ENCODE results near the gene CLCN3.
"Not testable (repeated sequence)": the region's sequence is repeated elsewhere in the genome, so short reads cannot be mapped to it uniquely, and the experiment has no call there.

Gene CLCN3

DNA sequence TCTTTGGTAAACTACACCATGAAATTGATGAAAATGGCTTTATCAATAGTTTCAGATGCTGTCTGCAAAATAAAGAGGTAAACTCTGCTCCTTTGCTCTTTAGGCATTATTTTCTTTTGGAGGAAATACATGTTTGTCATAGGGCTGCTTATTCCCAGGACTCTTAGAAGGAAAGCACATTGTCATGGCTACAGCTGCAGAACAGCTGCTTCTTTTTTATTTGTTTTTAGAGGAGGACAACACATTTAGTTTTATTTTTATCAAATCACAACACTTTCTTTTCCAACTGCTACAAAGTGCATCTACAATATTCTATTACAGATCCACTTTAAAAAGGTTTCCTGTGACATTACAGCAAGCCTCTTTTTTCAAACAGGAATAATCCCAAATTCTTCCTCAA lies 150.0 kb downstream of the CLCN3 start:
- DNase-seq (ENCODE audit: low read depth), result no peak
- no peak overlapping the region for H3K4me3 ChIP-seq (ENCODE audit: low read depth, low read length)
- TF ChIP-seq, protein P1, sequence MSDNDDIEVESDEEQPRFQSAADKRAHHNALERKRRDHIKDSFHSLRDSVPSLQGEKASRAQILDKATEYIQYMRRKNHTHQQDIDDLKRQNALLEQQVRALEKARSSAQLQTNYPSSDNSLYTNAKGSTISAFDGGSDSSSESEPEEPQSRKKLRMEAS (IDR thresholded peaks at IDR 0.05; ENCODE audit: low read depth, low read length), result no peak
- TF ChIP-seq MYC (IDR thresholded peaks at IDR 0.05; ENCODE audit: low read depth, low read length) (no peak), POLR2A (IDR thresholded peaks at IDR 0.05; ENCODE audit: extremely low read depth, insufficient read length) (no peak)
- TF ChIP-seq, protein P2, sequence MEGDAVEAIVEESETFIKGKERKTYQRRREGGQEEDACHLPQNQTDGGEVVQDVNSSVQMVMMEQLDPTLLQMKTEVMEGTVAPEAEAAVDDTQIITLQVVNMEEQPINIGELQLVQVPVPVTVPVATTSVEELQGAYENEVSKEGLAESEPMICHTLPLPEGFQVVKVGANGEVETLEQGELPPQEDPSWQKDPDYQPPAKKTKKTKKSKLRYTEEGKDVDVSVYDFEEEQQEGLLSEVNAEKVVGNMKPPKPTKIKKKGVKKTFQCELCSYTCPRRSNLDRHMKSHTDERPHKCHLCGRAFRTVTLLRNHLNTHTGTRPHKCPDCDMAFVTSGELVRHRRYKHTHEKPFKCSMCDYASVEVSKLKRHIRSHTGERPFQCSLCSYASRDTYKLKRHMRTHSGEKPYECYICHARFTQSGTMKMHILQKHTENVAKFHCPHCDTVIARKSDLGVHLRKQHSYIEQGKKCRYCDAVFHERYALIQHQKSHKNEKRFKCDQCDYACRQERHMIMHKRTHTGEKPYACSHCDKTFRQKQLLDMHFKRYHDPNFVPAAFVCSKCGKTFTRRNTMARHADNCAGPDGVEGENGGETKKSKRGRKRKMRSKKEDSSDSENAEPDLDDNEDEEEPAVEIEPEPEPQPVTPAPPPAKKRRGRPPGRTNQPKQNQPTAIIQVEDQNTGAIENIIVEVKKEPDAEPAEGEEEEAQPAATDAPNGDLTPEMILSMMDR (IDR thresholded peaks at IDR 0.05; ENCODE audit: low read depth, low read length), result no peak

DNA sequence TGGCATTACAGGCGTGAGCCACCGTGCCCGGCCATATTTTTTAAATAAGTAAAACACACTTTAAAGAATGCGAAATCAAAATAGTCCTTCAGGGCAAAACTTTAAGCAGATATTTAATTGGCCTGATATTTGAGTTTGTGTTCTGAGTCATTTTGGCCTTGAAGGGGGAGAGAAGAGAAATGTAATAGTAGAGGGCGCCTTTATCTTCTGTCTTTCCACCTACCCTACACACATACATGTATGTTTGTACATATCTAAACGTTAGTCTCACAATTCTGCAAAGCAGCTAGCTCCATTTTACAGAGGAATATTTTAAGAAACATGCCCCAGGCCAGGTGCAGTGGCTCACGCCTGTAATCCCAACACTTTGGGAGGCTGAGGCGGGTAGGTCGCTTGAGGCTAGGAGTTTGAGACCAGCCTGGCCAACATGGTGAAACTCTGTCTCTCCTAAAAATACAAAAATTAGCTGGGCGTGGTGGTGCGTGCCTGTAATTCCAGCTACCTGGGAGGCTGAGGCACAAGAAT lies 151.2 kb downstream of the CLCN3 start:
- H3K4me3 ChIP-seq (ENCODE audit: low read depth, low read length); DNase-seq (ENCODE audit: low read depth): not testable (repeated sequence)

Data from NB4 (cell line).